ENCODE measurements around the gene SERPINB6.
"Not testable (repeated sequence)": the region's sequence is repeated elsewhere in the genome, so short reads cannot be mapped to it uniquely, and the experiment has no call there.

DNA sequence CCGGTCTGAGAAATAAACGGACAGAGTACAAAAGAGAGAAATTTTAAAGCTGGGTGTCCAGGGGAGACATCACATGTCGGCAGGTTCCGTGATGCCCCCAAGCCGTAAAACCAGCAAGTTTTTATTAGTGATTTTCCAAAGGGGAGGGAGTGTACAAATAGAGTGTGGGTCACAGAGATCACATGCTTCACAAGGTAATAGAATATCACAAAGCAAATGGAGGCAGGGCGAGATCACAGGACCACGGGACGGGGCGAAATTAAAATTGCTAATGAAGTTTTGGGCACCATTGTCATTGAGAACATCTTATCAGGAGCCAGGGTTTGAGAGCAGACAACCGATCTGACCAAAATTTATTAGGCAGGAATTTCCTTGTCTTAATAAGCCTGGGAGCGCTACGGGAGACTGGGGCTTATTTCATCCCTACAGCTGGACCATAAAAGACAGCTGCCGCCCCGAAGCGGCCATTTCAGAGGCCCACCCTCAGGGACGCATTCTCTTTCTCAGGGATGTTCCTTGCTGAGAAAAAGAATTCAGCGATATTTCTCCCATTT is 37.4 kb upstream of the SERPINB6 start:
- TF ChIP-seq, protein P1, sequence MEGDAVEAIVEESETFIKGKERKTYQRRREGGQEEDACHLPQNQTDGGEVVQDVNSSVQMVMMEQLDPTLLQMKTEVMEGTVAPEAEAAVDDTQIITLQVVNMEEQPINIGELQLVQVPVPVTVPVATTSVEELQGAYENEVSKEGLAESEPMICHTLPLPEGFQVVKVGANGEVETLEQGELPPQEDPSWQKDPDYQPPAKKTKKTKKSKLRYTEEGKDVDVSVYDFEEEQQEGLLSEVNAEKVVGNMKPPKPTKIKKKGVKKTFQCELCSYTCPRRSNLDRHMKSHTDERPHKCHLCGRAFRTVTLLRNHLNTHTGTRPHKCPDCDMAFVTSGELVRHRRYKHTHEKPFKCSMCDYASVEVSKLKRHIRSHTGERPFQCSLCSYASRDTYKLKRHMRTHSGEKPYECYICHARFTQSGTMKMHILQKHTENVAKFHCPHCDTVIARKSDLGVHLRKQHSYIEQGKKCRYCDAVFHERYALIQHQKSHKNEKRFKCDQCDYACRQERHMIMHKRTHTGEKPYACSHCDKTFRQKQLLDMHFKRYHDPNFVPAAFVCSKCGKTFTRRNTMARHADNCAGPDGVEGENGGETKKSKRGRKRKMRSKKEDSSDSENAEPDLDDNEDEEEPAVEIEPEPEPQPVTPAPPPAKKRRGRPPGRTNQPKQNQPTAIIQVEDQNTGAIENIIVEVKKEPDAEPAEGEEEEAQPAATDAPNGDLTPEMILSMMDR (conservative IDR thresholded peaks at IDR 0.05): not testable (repeated sequence)
- not testable (repeated sequence) for TF ChIP-seq ZFX (IDR thresholded peaks at IDR 0.05)
